K562 (cell line): ENCODE results near the gene RPL26. TPM values are rescaled to one million over a fixed set of nuclear protein-coding genes. Genes with fewer than 3 reads are reported as not detected.

ENCODE experiments used
- ATAC-seq: fragments of 200-7000 bp; cut with Tn5 transposase; 3 replicates; pipeline ENCODE4 v1.9.1; 2020; ENCODE audit warnings: moderate library complexity
- BruUV-seq: library from RNA; stranded (reverse); fragments of 400-500 nt; replicated peaks from 2 replicates; lab custom pipeline; 2021; lab: Mats Ljungman, UMichigan
- CTCF ChIA-PET: fragments of 300-600 bp; formaldehyde crosslinking; extraction: SDS; loops from one replicate; lab custom pipeline; 2021; ENCODE audit warnings: low intra/inter-chr PET ratio; lab: Yijun Ruan, JAX
- POLR2A ChIA-PET: fragments of 300-600, 350-650 bp; sonication (Branson Sonifier 250); formaldehyde crosslinking; extraction: SDS; loops from one replicate; lab custom pipeline; 2021; ENCODE audit warnings: antibody characterized with exemption, inconsistent platforms; lab: Yijun Ruan, JAX
- DNase-seq, 4 experiments: peaks; one replicate each; pipeline versions ENCODE4 v3.0.0 to v3.0.0-alpha.2; 2011 to 2018; ENCODE audit warnings: low spot score in 3 of 4, mixed read lengths in 3 of 4; ENCODE audit errors: extremely low read depth in 1 of 4
- FAIRE-seq: peaks from 2 replicates; lab custom pipeline; 2011; peaks lifted over from hg19 to GRCh38; lab: Jason Lieb, UNC
- H2AFZ ChIP-seq: 2 replicates; pipeline ENCODE4 v1.6.0; 2011; ENCODE audit warnings: low read depth, low read length, control low read depth, inconsistent platforms
- H3K27ac ChIP-seq: fragments of 200-600 bp; 3 replicates; pipeline ENCODE4 v1.8.0; 2011; ENCODE audit warnings: low read depth, mild to moderate bottlenecking, control low read depth, inconsistent platforms, low read length, moderate library complexity, mixed read lengths; ENCODE audit errors: extremely low read depth
- H3K27me3 ChIP-seq, 2 experiments: fragments of 300-600 bp in 1 of 2; 2 replicates in 1 of 2; 3 replicates in 1 of 2; pipeline versions ENCODE4 v1.6.0 to v1.8.0; 2011; ENCODE audit warnings: inconsistent platforms in 2 of 2, low read length in 2 of 2, mild to moderate bottlenecking in 1 of 2, mixed read lengths in 1 of 2, moderate library complexity in 1 of 2; ENCODE audit not compliant: control insufficient read depth in 2 of 2, insufficient read depth in 2 of 2
- H3K36me3 ChIP-seq: fragments of 300-600 bp; 3 replicates; pipeline ENCODE4 v1.8.0; 2011; ENCODE audit warnings: mild to moderate bottlenecking, low read length, inconsistent platforms; ENCODE audit not compliant: control insufficient read depth, insufficient read depth
- H3K4me1 ChIP-seq, 2 experiments: fragments of 200-600 bp in 1 of 2; replicated peaks in 1 of 2; 2 replicates in 1 of 2; 3 replicates in 1 of 2; pipeline versions ENCODE4 v1.5.1 to v1.8.0; 2011; ENCODE audit warnings: inconsistent platforms in 2 of 2, low read length in 2 of 2, mild to moderate bottlenecking in 1 of 2, mixed read lengths in 1 of 2, moderate library complexity in 1 of 2; ENCODE audit not compliant: control insufficient read depth in 2 of 2, insufficient read depth in 2 of 2
- H3K4me2 ChIP-seq: 2 replicates; pipeline ENCODE4 v1.6.1; 2011; ENCODE audit warnings: low read length, control low read depth, inconsistent platforms, mixed read lengths; ENCODE audit not compliant: insufficient read depth
- H3K4me3 ChIP-seq: fragments of 200-600 bp; sonication (generic), shearing (Covaris generic); 2 replicates; pipeline ENCODE4 v1.5.1; 2016; ENCODE audit warnings: control low read depth, inconsistent platforms
- H3K79me2 ChIP-seq: fragments of 200-600 bp; 3 replicates; pipeline ENCODE4 v1.8.0; 2011; ENCODE audit warnings: low read length, inconsistent platforms; ENCODE audit not compliant: control insufficient read depth, insufficient read depth
- H3K9ac ChIP-seq, 2 experiments: 2 replicates each; pipeline versions ENCODE4 v1.6.0 to v1.6.1; 2011; ENCODE audit warnings: low read depth in 2 of 2, low read length in 2 of 2, control low read depth in 1 of 2, inconsistent platforms in 1 of 2, mild to moderate bottlenecking in 1 of 2, mixed read lengths in 1 of 2; ENCODE audit not compliant: insufficient read depth in 1 of 2
- H3K9me1 ChIP-seq: one replicate; pipeline ENCODE4 v1.6.0; 2011; ENCODE audit warnings: inconsistent platforms, mild to moderate bottlenecking, low read length, moderate library complexity; ENCODE audit not compliant: control insufficient read depth, insufficient read depth
- H3K9me3 ChIP-seq: replicated peaks from 2 replicates; pipeline ENCODE4 v1.5.1; 2011; ENCODE audit warnings: low read depth, low read length, inconsistent platforms; ENCODE audit not compliant: control insufficient read depth, insufficient read depth
- H4K20me1 ChIP-seq: replicated peaks from 2 replicates; pipeline ENCODE4 v1.6.1; 2011; ENCODE audit warnings: low read length, inconsistent platforms, mixed read lengths; ENCODE audit not compliant: control insufficient read depth, insufficient read depth
- REST ChIP-seq, 2 experiments: fragments of 450-650 bp; formaldehyde crosslinking in 1 of 2; IDR thresholded peaks; 2 replicates each; pipeline versions ENCODE4 v1.4.0 to v1.6.1; 2014 to 2020; ENCODE audit warnings: mild to moderate bottlenecking in 2 of 2, borderline replicate concordance in 1 of 2, low read depth in 1 of 2
- ZBTB40 ChIP-seq, 2 experiments: fragments of 450-650 bp in 1 of 2; sonication (generic) in 1 of 2; formaldehyde crosslinking in 1 of 2; IDR thresholded peaks; 2 replicates each; pipeline versions ENCODE4 v1.7.1 to v1.9.0; 2016 to 2022; ENCODE audit warnings: inconsistent platforms in 1 of 2, mild to moderate bottlenecking in 1 of 2, missing genetic modification reagents in 1 of 2
- WGBS: fragments of 100-300 bp; shearing (Covaris generic); methylation state at CpG from one replicate; pipeline ENCODE4 v1.1.6; 2016; ENCODE audit warnings: low coverage, mixed read lengths; ENCODE audit not compliant: insufficient coverage; ENCODE audit errors: missing lambda C conversion rate; 5-methylcytosine and 5-hydroxymethylcytosine counted together
- in situ Hi-C: fragments of 300-500 bp; cut with MboI; formaldehyde crosslinking; loops from 4 replicates; pipeline ENCODE4 v1.15.0; 2018; ENCODE audit warnings: inconsistent platforms, mixed read lengths
- intact Hi-C: fragments of 100-400 bp; cut with micrococcal nuclease; formaldehyde crosslinking; loops from 2 replicates; pipeline ENCODE4 v1.14.2; 2022
- polyA plus RNA-seq, 8 experiments: library from polyadenylated mRNA; depleted of rRNA in 4 of 8; stranded (reverse) in 5 of 8; unstranded in 3 of 8; fragments of >200 nt; fragmentation: Nextera tagmentation in 2 of 8; fragmentation: Illumina TruSeq in 1 of 8; extraction: Ambion mirVana in 2 of 8; extraction: Trizol in 1 of 8; gene quantifications; 2 replicates each; pipeline versions ENCODE4 v1.2.1 to v1.2.3, GENCODE V29; 2011 to 2014; ENCODE audit warnings: inconsistent platforms in 1 of 8, missing spikeins in 1 of 8
- total RNA-seq, 7 experiments: library from RNA; depleted of rRNA in 6 of 7; stranded (reverse); fragments of >200 nt in 6 of 7; fragmentation: Illumina TruSeq in 2 of 7; extraction: Trizol in 2 of 7; gene quantifications; 2 replicates each; pipeline versions ENCODE4 v1.2.1 to v1.2.3, GENCODE V29; 2011 to 2021; ENCODE audit warnings: low replicate concordance in 1 of 7

Gene RPL26
- total and polyA plus RNA-seq, 9 of the 15 experiments (the other 6 are each of a cell fraction or from before 2014, with no cell fraction given), result 1,474 to 4,074 (median 2,904) TPM

GRCh38 chr17:8398980-8399379 lies 16.0 kb upstream of the RPL26 start:
- H3K4me1 ChIP-seq, result peaks cover 0 to 4% of the 10 kb centered on the region in 2 experiments; a peak in 2 of 5 replicates
- TF ChIP-seq REST (IDR thresholded peaks at IDR 0.05; ENCODE audit: borderline replicate concordance) (peak; percentile 34), REST (CRISPR knock-in tag; IDR thresholded peaks at IDR 0.05; ENCODE audit: low read depth) (no peak), ZBTB40 (IDR thresholded peaks at IDR 0.05) (no peak), ZBTB40 (CRISPR knock-in tag; IDR thresholded peaks at IDR 0.05) (no peak)
- TF ChIP-seq, all 486 proteins: peak for 1
- ATAC-seq (peak; percentile 21; the same call in 1 of the 3 replicates), FAIRE-seq (no peak), DNase-seq (no peak)
- WGBS, result 8% methylated on average over 6 of the region's 6 CpGs
- Histone ChIP-seq H2AFZ (no peak overlapping the region), H3K9ac (no peak overlapping the region), H4K20me1 (no peaks in the 10 kb centered on the region), H3K27ac (no peak overlapping the region), H3K36me3 (no peaks in the 10 kb centered on the region), H3K27me3 (peaks cover 0 to 15% of the 10 kb centered on the region in 2 experiments; a peak in 3 of 5 replicates), H3K79me2 (no peaks in the 10 kb centered on the region), H3K4me2 (no peak overlapping the region), H3K4me3 (no peak overlapping the region), H3K9me3 (no peaks in the 10 kb centered on the region), H3K9me1 (no peaks in the 10 kb centered on the region)
- CTCF ChIA-PET, result no interaction called here
- in situ Hi-C loops, result loop anchor here (25.0 kb wide), 1 partner anchor 1138 kb away; no protein-coding TSS in a partner anchor
- no TSS peak for BruUV-seq
- POLR2A ChIA-PET, result no interaction called here
- intact Hi-C loops, result no loop called here
